22Rv1 (cell line): ENCODE data around the gene NOXA1.

Experiments used
- H3K27ac ChIP-seq: fragments of 450-650 bp; 2 replicates; pipeline ENCODE4 v1.5.1; 2017
- CTCF ChIP-seq: fragments of 450-650 bp; IDR thresholded peaks from 2 replicates; pipeline ENCODE4 v1.5.1; 2017; ENCODE audit warnings: mild to moderate bottlenecking
- ZFX ChIP-seq: fragments of 450-650 bp; IDR thresholded peaks from 2 replicates; pipeline ENCODE4 v1.6.1; 2017; ENCODE audit warnings: antibody characterized with exemption, borderline replicate concordance

Gene NOXA1

GRCh38 chr9:137444106-137444790 is 21.1 kb downstream of the NOXA1 start:
- TF ChIP-seq ZFX (no peak), CTCF (no peak)
- no peak overlapping the region for H3K27ac ChIP-seq

DNA sequence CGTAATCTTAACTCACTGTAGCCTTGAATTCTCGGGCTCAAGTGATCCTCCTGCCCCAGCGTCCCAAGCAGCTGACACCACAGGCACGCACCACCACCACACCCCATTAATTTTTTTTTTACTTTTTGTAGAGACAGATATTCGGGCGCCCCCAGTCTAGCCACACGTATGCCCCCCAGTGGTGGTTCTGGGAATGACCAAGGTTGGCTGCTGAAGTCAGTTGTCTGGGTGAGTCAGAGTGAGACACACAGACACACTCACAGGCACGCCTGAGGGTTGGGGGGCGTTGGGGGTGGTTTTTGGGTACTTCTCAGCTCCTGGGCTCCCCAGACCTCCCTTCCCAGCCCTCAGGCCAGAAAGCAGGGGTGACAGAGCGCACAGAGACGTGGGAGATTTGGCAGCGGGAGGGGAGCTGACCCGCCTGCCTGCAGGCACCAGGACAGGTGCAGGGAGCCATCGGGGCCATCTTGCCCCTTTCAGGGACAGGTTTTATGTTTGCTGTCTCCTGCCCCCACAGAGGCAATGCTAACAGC is 22.1 kb downstream of the NOXA1 start:
- TF ChIP-seq CTCF (peak; percentile 95), ZFX (no peak)
- no peak overlapping the region for H3K27ac ChIP-seq

DNA sequence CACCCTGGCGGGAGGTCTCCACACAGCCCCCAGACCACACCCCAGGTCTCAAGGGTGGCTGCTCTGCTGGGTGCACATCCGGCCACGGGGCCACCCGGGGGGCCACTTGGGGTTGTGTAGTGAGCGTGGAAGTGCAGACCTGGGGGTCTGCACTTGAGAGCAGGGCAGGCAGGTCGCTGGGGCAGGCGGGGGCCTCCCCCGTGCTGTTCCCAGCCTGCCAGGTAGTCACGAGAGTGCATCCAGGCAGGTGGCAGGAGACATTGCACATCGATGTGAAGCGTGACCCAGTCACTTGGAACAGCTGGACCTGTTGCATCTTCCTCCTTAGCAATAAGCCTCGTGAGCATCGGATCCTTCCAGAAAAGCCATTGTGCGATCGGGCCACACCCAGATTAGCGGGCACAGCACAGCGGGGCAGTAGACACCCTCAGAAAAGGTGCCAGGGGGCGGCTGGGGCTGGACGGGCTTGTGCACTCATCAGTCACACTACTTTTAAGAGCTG is 22.8 kb downstream of the NOXA1 start:
- no peak for TF ChIP-seq CTCF
- TF ChIP-seq ZFX: no peak
- H3K27ac ChIP-seq: no peak overlapping the region

GRCh38 chr9:137446851-137447471 is 23.8 kb downstream of the NOXA1 start:
- TF ChIP-seq CTCF: no peak
- H3K27ac ChIP-seq: no peak overlapping the region

DNA sequence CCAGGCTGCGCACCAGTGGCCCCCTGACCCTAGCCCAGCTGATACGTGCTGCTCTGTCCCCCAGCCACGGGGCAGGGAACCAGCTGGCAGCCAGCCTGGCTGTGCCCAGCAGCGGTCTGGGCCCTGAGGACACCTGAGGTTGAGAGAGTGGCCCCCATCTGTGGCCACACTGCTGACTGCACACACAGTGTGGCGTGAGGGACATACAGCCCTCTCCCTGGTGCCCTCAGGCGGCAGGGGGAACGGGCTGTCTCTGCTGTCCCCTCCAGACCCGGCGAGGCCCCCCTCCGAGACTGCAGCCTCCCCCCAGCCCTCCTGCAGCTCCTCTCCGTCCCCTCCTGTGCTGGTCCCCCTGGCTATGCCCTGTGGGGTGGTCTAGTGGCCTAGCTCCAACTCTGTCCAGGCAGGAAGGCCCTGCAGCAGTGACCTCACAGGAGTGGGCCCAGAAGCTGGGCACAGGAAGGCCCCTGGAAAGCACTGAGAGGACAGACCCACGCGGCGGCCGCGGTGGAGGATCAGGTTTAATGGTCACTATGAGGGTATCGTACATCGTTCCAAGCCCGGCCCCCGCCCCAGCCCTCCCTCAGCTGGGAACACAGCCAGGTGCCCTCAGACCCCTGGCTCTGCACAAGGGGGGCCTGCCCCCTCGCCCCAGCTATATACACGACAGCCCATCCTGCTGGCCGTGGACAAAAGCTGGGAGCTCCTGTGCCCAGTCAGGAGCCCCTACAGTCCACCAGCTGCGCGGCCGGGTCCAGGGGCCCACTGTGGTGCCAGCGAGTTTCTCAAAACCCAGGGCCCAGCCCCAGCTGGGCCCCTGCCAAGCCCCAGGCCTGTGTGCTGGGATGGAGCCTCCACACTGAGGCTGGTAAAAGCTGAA is 24.8 kb downstream of the NOXA1 start:
- TF ChIP-seq ZFX: no peak
- no peak for TF ChIP-seq CTCF
- H3K27ac ChIP-seq: no peak overlapping the region

- no peak overlapping the region for H3K27ac ChIP-seq
- TF ChIP-seq CTCF: no peak
- TF ChIP-seq ZFX: no peak
Observed at GRCh38 chr9:137448602-137448962, 25.4 kb downstream of the NOXA1 start.
